T-helper 2 cell (primary cell): ENCODE data around the gene SLC25A12.
A peak's percentile ranks its signal among the peaks of the same experiment; 100 is the strongest.
"Not testable (repeated sequence)": the region's sequence is repeated elsewhere in the genome, so short reads cannot be mapped to it uniquely, and the experiment has no call there.

Experiments used
- DNase-seq, 5 experiments: peaks; one replicate each; pipeline versions ENCODE4 v3.0.0 to v3.0.0-alpha.2; 2012 to 2022

SLC25A12 gene

DNA sequence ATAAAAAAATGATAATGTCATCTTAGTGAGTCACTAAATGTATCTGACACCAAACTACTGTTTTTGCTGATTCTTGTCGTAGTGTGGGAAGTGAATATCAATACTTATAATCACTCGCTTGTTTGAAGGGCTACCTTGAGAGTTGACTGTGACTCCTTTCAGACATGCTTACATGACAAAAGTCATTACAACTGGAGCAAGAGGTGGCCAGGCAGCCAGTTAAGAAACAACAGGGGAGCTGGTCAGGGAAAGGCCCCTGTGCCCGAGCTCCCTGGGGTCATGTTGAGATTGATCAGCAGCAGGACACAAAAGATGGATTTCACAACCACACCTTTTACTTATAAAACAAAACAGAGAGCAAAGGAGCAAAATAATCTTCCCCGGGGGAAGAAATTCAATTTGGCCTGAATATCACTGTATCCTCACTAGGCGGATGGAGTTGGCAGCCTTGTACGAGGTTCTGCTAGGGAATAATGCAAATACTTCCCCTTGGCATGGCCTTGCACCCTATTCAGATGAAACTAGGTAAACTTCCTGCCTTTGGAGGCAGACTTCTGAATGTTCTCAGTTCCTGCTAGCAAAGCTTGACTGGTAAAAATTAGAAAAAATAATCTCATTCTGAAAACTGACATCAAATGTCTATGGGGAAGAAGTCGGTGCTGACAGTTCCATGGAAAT, 105.6 kb downstream of the SLC25A12 start:
- no peak for DNase-seq

DNA sequence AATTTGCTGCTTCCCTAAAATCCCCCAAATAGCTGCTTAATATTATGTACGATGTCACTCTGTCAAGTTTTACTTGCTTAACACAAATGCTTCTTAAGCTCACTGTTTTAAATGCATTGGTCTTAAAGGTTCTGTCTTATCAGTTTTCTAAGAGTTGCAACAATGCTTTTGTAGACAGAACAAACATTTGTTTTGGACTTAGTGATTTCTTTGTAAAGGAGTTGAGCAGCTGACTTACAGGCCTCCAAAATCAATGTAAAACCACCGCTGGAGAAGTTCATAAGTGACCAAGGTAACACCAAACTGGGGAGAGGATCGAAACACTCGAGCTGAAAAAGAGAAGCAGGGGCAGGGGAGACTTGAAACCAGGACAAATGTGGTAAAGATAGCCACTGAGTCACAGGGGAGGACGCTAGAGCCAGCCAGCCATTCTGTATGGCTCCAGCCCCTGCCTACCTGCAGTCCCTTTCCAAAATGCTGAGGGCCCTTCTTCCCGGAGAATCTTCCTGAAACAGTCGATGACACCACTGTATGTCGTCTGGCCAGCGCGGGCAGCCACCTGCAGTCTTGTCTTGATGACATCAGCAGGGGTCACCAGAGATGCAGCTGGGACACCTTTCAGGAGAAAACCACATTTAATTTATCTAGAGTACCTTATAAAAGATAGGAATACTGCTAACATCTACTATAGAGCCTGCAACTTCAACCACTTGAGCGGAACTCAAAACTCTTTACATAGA, 106.5 kb downstream of the SLC25A12 start:
- DNase-seq: no peak

DNA sequence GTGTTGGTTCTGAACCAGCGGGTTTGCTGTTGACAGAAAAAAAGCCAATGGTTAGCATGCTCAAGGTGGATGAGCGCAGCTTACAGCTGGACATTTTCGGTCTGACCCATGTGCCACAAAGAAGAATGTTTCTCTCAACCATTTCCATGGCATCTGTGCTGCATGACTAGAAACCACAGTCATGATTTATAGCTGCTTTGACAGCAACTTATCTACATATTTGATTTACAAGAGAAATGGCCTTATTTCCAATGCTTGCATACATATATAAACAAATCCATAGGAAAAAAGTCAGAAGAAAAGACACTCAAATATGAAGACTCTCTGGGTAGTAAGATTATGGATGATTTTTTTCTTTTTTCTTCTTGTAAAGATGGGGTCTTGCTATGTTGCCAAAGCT, 108.6 kb downstream of the SLC25A12 start:
- DNase-seq: no peak

DNA sequence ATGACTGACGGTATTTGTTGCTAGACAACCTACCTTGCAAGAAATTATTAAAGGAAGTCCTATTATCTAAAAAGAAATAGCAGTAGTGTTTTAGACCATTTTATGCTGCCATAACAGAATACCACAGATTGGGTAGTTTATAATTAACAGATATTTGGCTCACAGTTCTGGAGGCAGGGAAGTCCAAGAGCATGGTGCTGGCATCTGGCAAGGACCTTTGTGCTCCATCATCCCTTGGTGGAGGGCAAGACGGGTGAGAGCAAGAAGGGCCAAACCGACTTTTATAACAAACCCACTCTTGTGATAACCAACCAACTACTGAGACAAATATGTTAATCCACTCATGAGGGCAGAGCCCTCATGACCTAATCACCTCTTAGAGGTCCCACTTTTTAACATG, 115.5 kb downstream of the SLC25A12 start:
- no peak for DNase-seq

- not testable (repeated sequence) for DNase-seq
Observed at GRCh38 chr2:171774581-171774980, 119.5 kb downstream of the SLC25A12 start.

GRCh38 chr2:171772373-171772772, 121.7 kb downstream of the SLC25A12 start:
- no peak for DNase-seq

- no peak for DNase-seq
Observed at GRCh38 chr2:171771463-171771862, 122.6 kb downstream of the SLC25A12 start.

DNA sequence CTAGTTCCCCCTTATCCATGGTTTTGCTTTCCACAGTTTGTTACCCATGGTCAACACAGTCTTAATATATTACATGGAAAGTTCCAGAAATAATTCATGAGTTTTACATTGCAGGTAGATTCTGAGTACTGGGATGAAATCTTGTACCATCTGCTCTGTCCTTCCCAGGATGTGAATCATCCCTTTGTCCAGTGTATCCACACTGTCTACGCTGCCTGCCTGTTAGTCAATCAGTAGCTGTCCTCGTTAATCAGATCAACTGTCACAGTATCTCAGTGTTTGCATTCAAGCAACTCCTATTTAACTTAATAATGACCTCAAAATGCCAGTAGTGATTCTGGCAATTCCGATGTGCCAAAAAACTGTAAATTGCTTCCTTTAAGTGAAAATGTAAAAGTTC, 130.4 kb downstream of the SLC25A12 start:
- DNase-seq: no peak

DNA sequence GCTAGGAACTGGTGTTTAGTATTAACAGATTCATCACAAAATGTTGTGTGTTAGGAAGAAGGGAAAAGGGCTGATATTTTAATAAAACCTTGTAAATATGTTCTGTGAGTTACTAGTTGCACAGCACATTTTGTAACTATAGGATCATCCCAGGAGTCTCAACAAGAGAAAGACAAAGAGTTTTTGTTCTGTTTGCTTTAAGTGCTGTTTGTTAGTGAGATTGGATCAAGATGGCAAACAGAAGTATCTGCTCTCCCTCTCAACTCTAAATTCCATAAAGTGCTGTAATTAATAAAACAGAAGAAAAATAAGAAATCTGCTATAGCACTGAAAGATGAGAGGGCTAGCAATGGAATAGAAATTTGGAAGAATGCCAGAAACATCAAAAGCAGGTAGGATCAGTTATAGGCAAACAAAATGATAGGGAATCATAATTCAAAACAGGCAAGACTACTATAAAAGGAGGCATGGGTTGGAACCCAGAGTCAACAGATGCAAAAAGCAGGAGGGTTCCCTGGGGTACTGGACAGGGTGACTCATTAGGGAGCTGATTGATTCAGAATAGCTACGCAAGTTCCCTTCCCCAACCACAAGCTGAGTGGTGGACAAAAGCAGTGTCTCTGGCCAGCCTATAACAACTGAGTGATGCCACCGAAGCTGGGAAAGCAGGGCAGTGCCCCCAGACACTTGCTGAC, 131.0 kb downstream of the SLC25A12 start:
- no peak for DNase-seq

- not testable (repeated sequence) for DNase-seq
Observed at GRCh38 chr2:171761176-171761575, 132.9 kb downstream of the SLC25A12 start.

- not testable (repeated sequence) for DNase-seq
Observed at GRCh38 chr2:171758762-171759161, 135.3 kb downstream of the SLC25A12 start.

DNA sequence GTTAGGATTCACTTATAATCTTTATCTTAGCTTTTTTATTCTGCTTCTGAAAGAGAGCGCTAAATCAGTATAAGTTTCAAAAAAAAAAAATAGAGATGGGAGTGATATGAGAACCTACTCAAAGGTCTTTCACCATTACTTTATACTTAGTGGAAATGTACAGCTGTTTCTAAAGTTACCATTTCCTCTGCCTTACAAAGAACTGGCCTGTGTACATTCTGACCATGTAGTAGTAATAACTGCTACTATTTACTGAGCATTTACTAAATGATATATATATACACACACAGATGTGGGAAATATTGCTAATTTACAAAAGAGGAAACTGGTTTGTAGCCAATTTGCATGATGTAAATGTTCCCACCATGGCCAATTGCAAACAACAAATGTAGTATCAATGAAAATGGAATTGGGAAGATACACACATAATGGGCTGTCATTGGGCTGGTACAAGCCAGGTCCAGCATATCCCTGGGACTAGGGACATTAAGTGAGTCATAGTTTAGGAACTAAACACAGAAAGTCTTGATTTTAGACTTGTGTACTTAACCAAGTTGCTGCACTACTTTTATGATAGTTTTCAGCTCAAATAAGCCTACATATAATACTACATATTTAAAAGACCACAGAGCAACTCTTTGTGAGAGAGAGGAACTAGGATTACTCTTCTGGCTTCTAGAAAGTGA, 139.6 kb downstream of the SLC25A12 start:
- DNase-seq: peak in 1 of 5 experiments; percentile 12

- no peak for DNase-seq
Observed at GRCh38 chr2:171747371-171747770, 146.7 kb downstream of the SLC25A12 start.

DNA sequence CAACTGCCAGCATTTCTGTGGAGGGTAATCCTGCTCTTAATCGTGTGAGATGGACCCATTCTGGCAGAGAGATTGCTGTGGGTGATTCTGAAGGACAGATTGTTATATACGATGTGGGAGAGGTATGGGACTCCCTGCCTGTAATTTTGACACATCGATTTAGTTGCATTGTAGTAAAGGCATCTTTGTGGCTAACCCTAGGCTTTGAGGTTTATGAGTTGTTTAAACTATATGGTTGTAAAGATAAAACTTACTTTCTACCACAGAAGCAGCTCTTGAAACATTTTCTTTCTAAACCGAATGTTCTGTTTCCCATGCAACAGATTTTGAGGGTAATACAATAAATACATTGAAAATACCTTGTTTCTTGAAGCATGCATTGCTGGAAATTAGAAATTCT, 148.2 kb downstream of the SLC25A12 start:
- DNase-seq: peak in 1 of 5 experiments; percentile 65

DNA sequence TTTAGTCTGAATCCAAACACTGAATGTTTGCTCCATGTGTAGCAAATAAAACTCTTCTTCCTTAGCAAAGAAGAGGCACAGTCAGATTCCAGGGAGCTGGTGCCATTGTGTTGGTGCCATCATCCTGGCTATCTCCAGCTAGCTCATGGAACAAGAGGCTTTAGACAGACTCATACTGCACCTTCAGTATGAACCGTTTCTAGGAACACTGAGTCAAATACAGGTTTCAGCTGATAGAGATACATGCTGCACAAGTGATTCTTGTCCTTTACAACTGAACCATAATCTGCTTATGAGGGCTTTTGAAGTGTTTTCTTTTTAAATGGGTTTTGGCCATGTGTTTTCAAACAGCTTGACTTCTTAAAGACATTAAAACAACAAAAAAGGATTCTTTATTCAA, 148.9 kb downstream of the SLC25A12 start:
- DNase-seq: peak in 1 of 5 experiments; percentile 57

DNA sequence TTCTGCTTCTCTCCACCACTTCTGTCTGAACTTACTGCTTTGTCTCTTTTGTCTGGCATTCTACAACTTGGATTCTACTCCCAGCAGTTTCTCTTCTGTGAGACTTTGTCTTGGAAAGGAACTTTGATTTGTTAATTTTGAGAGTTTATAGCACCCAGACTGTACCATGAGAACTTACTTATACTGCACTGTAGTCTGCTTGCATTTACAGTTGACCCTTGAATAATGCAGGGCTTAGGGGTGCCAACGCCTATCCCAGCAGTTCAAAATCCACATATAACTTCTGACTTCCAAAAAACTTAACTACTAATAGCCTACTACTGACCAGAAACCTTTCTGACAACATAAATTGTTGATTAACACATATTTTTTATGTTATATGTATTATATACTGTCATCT, 151.3 kb downstream of the SLC25A12 start:
- no peak for DNase-seq

DNA sequence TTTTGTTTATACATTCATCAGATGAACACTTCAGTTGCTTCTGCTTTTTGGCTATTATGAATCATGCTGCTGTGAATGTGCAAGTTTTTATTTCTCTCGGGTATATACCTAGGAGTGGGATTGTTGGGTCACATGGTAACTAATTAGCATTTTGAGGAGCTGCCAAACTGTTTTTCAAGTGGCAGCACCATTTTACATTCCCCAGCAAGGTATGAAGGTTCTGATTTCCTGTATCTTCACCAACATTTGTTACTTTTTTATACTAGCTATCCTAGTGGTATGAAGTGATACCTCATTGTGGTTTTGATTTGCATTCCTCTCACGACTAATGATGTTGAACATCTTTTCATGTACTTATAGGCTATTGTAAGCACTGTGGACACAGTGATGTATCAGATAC, 152.9 kb downstream of the SLC25A12 start:
- DNase-seq: peak in 1 of 5 experiments; percentile 52

DNA sequence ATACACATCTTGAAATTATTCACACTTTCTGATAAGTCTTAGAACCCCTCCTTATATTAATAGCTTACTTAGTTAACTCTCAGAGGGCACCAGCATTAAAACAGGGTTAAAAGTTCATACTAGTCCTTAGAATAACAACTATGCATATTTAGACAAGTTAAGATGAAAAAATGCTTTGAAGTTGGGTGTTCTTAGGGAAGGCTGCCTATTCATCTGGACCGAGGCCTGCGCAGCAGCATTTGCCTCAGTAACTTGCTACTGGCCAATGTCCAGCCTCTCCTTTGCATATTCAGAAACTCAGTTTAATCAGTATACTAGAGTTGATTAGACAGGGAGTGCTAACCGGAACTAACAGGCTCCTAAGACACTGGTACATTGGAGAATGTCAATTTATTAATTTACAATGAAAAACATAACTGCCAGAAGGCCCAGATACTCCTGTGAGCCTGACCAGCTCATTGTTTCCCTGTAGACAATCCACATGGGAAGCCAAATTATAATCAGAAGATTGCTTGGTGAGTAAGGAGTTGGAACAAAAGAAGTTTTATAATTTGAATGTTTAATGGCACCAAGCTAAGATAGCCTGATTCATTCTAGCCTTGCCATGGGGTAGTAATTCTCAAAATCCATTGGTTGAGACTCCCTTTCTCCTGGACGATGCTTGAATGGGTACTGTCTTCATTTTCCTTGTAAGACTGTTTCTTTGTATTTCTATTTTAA, 157.9 kb downstream of the SLC25A12 start:
- DNase-seq: no peak
